ENCODE results near the gene DSC3. TPM values are rescaled to one million over a fixed set of nuclear protein-coding genes. Genes with fewer than 3 reads are reported as not detected.

The DSC3 gene
- total RNA-seq, 1 experiment from 2014 or later = 7.6 TPM

GRCh38 chr18:31058897-31059296 is 16.4 kb upstream of the DSC3 start:
- intact Hi-C loops (cut with micrococcal nuclease) = no loop called here
- ATAC-seq = no peak
- CTCF ChIA-PET = no interaction called here
- no peak for DNase-seq (ENCODE audit: low read depth, low spot score)
- Histone ChIP-seq H3K4me1 (ENCODE audit: control insufficient read depth in 1 of 2, insufficient read depth in 2 of 2, low read length in 2 of 2) (peaks cover 0 to 1% of the 10 kb centered on the region in 2 experiments; a peak in 2 of 4 replicates), H3K27me3 (ENCODE audit: insufficient read depth, low read length) (no peaks in the 10 kb centered on the region), H3K4me2 (ENCODE audit: low read length) (no peak overlapping the region), H3K9me2 (ENCODE audit: insufficient read depth) (no peaks in the 10 kb centered on the region), H3K9ac (ENCODE audit: low read length) (no peak overlapping the region), H4K20me1 (ENCODE audit: insufficient read depth) (no peaks in the 10 kb centered on the region), H3K4me3 (replicated peaks in 1 of 2; ENCODE audit: low read depth in 1 of 2, low read length in 2 of 2) (no peak overlapping the region), H3K27ac (ENCODE audit: low read depth, low read length) (no peak overlapping the region), H2AFZ (ENCODE audit: low read depth, low read length, poor library complexity, severe bottlenecking) (no peak overlapping the region), H3K9me3 (ENCODE audit: control insufficient read depth in 1 of 2, insufficient read depth in 1 of 2, low read depth in 1 of 2, low read length in 2 of 2) (no peaks in the 10 kb centered on the region), H3K79me2 (ENCODE audit: insufficient read depth, low read length) (no peaks in the 10 kb centered on the region), H3K36me3 (ENCODE audit: control insufficient read depth in 1 of 2, insufficient read depth in 2 of 2, low read length in 2 of 2) (no peaks in the 10 kb centered on the region)
- POLR2A ChIA-PET = no interaction called here
- TF ChIP-seq POLR2AphosphoS5 (IDR thresholded peaks at IDR 0.05; ENCODE audit: low read depth, low read length) (no peak), YY1 (IDR thresholded peaks at IDR 0.05; ENCODE audit: extremely low read depth, insufficient replicate concordance, low read depth, low read length) (no peak), ZBTB33 (IDR thresholded peaks at IDR 0.05; ENCODE audit: extremely low read depth, insufficient replicate concordance, low read length) (no peak), MAX (IDR thresholded peaks at IDR 0.05) (no peak), ZFX (IDR thresholded peaks at IDR 0.05) (no peak), ELF1 (IDR thresholded peaks at IDR 0.05; ENCODE audit: borderline replicate concordance, low read depth) (no peak), ATF3 (IDR thresholded peaks at IDR 0.05) (no peak), CTCF (IDR thresholded peaks at IDR 0.05 in 2 of 3, conservative IDR thresholded peaks at IDR 0.05 in 1 of 3; ENCODE audit: borderline replicate concordance in 1 of 3, insufficient read depth in 1 of 3, low read depth in 2 of 3, low read length in 2 of 3) (no peak), JUND (IDR thresholded peaks at IDR 0.05) (no peak), EZH2 (IDR thresholded peaks at IDR 0.05) (no peak), REST (IDR thresholded peaks at IDR 0.05; ENCODE audit: low read depth) (no peak), CEBPB (IDR thresholded peaks at IDR 0.05; ENCODE audit: low read depth) (no peak), CBX3 (IDR thresholded peaks at IDR 0.05; ENCODE audit: low read depth) (no peak), EZH2phosphoT487 (IDR thresholded peaks at IDR 0.05; ENCODE audit: borderline replicate concordance) (no peak), TCF7L2 (IDR thresholded peaks at IDR 0.05; ENCODE audit: borderline replicate concordance, extremely low read depth, insufficient read depth, insufficient read length) (no peak), POLR2A (IDR thresholded peaks at IDR 0.05; ENCODE audit: borderline replicate concordance, extremely low read depth, insufficient read depth, insufficient read length) (no peak), ZNF274 (IDR thresholded peaks at IDR 0.05; ENCODE audit: low read depth, low read length) (no peak), SP1 (IDR thresholded peaks at IDR 0.05; ENCODE audit: low read depth) (no peak)
- RAD21 ChIA-PET (ENCODE audit: low non-redundant PET in 1 of 2, low total read pairs in 2 of 2, uncharacterized antibody in 2 of 2, unreplicated experiment in 2 of 2) = no interaction called here
- no TSS peak for BruUV-seq (replicated peaks)
